OCI-LY3 (cell line): ENCODE data around the gene FAM53B.

ENCODE experiments used
- H2AFZ ChIP-seq: fragments of 200-600, 300-600 bp; shearing (Covaris generic); 2 replicates; pipeline ENCODE4 v1.6.0; 2014; ENCODE audit warnings: antibody characterized with exemption, low read depth, low read length
- H3K27ac ChIP-seq: fragments of 200-600, 300-600 bp; sonication (generic); 2 replicates; pipeline ENCODE4 v1.5.1; 2014; ENCODE audit warnings: mild to moderate bottlenecking, low read length, moderate library complexity, mixed read lengths
- H3K27me3 ChIP-seq: fragments of 200-600, 300-600 bp; sonication (generic); 2 replicates; pipeline ENCODE4 v1.6.1; 2014; ENCODE audit warnings: low read depth, low read length, mixed read lengths
- H3K36me3 ChIP-seq: fragments of 200-600, 300-600 bp; sonication (generic); replicated peaks from 2 replicates; pipeline ENCODE3; 2014; ENCODE audit warnings: low read depth, low read length, mixed read lengths
- H3K4me1 ChIP-seq: fragments of 300-600, 200-600 bp; sonication (generic); 2 replicates; pipeline ENCODE4 v1.6.1; 2014; ENCODE audit warnings: low read length, mixed read lengths
- H3K4me2 ChIP-seq: fragments of 200-600, 300-600 bp; sonication (generic); 2 replicates; pipeline ENCODE4 v1.6.1; 2014; ENCODE audit warnings: low read length, mixed read lengths
- H3K4me3 ChIP-seq: fragments of 300-600, 200-600 bp; sonication (generic); 2 replicates; pipeline ENCODE4 v1.5.1; 2014; ENCODE audit warnings: antibody characterized with exemption, mild to moderate bottlenecking, low read length, moderate library complexity
- H3K79me2 ChIP-seq: fragments of 300-600, 200-600 bp; shearing (Covaris generic); 2 replicates; pipeline ENCODE4 v1.6.1; 2014; ENCODE audit warnings: mild to moderate bottlenecking, low read length, mixed read lengths
- H3K9ac ChIP-seq: fragments of 300-600, 200-600 bp; shearing (Covaris generic); 2 replicates; pipeline ENCODE4 v1.6.0; 2014; ENCODE audit warnings: mild to moderate bottlenecking, low read length, moderate library complexity
- H3K9me3 ChIP-seq: fragments of 200-600, 300-600 bp; shearing (Covaris generic); 2 replicates; pipeline ENCODE4 v1.6.1; 2014; ENCODE audit warnings: low read length, mixed read lengths; ENCODE audit not compliant: insufficient read depth
- H4K20me1 ChIP-seq: fragments of 200-600, 300-600 bp; sonication (generic); 2 replicates; pipeline ENCODE4 v1.6.1; 2016; ENCODE audit warnings: low read length, mixed read lengths; ENCODE audit not compliant: insufficient read depth
- EZH2phosphoT487 ChIP-seq: fragments of 200-600 bp; shearing (Covaris generic); IDR thresholded peaks from 2 replicates; pipeline ENCODE4 v1.6.1; 2018; ENCODE audit warnings: antibody characterized with exemption, mixed run types, low read depth
- TF ChIP-seq, protein P1 (sequence below): fragments of 200-600, 300-600 bp; sonication (generic); IDR thresholded peaks from 2 replicates; pipeline ENCODE4 v1.5.1; 2014; ENCODE audit warnings: antibody characterized with exemption, low read length, low read depth

Gene FAM53B

DNA sequence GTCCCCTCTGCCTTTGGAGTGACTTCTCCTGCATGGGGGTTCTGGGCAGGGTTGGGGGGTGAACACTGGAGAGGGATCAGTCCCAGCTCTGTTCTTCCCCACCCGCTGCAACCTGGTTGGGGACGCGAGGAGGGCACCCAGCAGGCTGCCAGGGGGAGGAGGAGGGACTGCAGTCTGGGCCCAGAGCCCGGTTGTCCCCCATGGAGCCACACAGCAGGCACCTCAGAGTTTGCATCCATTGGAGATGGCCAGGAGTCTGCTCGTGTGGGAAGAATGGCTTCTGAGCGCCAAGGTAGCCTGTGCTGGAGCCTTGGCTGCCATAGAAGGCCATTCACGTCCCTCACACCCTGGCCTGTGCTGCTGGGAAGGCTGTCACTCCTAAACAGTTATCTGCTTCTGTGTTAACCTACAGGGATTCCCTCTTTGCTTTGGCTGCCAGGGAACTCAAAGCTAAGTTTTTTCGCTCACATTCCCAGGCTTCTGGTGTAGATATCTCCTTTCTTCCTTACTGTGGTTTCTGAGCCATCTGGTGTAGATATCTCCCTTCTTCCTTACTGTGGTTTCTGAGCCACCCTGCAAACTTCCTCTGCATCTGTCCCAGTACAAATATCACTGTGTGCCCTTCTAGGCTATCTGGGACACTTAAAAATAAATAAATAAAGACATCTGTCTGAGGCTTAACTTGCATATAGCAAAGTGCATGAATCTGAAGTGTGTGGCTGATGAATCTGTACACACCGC is 148.9 kb downstream of the FAM53B start:
- Histone ChIP-seq H4K20me1 (no peaks in the 10 kb centered on the region), H3K4me3 (no peak overlapping the region), H3K9ac (no peak overlapping the region), H3K79me2 (no peaks in the 10 kb centered on the region), H3K4me2 (no peak overlapping the region), H3K27ac (no peak overlapping the region), H3K36me3 (no peaks in the 10 kb centered on the region), H3K27me3 (no peaks in the 10 kb centered on the region), H2AFZ (no peak overlapping the region), H3K9me3 (no peaks in the 10 kb centered on the region), H3K4me1 (peaks cover 6% of the 10 kb centered on the region; the same call in 1 of the 2 replicates)
- TF ChIP-seq EZH2phosphoT487: no peak
- TF ChIP-seq, protein P1, sequence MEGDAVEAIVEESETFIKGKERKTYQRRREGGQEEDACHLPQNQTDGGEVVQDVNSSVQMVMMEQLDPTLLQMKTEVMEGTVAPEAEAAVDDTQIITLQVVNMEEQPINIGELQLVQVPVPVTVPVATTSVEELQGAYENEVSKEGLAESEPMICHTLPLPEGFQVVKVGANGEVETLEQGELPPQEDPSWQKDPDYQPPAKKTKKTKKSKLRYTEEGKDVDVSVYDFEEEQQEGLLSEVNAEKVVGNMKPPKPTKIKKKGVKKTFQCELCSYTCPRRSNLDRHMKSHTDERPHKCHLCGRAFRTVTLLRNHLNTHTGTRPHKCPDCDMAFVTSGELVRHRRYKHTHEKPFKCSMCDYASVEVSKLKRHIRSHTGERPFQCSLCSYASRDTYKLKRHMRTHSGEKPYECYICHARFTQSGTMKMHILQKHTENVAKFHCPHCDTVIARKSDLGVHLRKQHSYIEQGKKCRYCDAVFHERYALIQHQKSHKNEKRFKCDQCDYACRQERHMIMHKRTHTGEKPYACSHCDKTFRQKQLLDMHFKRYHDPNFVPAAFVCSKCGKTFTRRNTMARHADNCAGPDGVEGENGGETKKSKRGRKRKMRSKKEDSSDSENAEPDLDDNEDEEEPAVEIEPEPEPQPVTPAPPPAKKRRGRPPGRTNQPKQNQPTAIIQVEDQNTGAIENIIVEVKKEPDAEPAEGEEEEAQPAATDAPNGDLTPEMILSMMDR: no peak

DNA sequence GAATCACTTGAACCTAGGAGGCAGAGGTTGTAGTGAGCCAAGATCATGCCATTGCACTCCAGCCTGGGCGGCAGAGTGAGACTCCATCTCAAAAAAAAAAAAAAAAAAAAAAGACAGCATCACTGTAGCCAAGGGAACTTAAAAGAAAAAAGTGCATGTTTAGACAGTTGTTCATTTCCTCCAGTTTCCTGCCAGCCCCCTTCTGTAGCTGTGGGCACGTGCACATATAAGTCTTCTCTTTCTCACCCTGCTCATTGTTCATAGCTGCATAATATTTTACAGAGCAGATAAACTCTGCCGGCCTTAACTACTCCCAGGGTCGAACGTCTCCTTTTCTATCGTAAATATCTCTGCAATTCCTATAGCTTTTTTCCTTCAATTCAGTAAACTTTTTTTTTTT is 149.9 kb downstream of the FAM53B start:
- no peak for TF ChIP-seq EZH2phosphoT487
- TF ChIP-seq, protein P1: no peak
- Histone ChIP-seq H2AFZ (no peak overlapping the region), H3K27ac (no peak overlapping the region), H3K9me3 (no peaks in the 10 kb centered on the region), H4K20me1 (no peaks in the 10 kb centered on the region), H3K36me3 (no peaks in the 10 kb centered on the region), H3K4me1 (peaks cover 6% of the 10 kb centered on the region; the same call in 1 of the 2 replicates), H3K79me2 (no peaks in the 10 kb centered on the region), H3K9ac (no peak overlapping the region), H3K4me2 (no peak overlapping the region), H3K27me3 (no peaks in the 10 kb centered on the region), H3K4me3 (no peak overlapping the region)

DNA sequence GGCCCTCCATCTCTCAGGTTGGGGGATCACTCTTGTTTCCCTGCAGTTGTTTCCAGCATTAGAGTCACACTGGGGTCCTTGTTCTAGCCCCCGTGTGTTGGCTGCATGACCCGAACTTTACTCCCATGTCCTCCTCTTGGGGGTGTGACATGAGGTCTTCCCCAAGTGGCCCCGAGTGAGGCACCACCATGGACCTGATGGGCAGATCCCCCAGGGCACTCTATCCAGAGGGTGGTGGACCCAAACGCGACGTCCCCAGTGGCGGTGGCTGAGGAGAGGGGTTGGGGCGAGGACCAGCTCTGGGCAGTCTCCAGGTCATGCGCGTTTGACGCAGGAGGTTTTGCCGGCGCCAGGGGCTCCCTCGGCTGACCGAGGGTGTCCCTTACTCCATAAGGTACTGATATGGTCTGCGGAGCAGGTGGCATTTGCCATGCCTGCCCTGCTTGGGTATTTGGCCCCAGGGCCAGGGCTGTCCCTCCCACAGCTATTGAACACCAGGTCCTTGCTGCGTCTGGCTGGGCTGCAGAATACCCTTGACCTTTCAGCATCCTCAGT is 150.7 kb downstream of the FAM53B start:
- Histone ChIP-seq H3K9me3 (no peaks in the 10 kb centered on the region), H3K4me2 (no peak overlapping the region), H3K4me1 (peaks cover 6% of the 10 kb centered on the region; the same call in 1 of the 2 replicates), H3K36me3 (no peaks in the 10 kb centered on the region), H2AFZ (no peak overlapping the region), H4K20me1 (no peaks in the 10 kb centered on the region), H3K9ac (no peak overlapping the region), H3K4me3 (no peak overlapping the region), H3K27me3 (0 out of 2 replicates have a peak, but pooled peaks cover 3% of the 10 kb centered on the region), H3K27ac (no peak overlapping the region), H3K79me2 (no peaks in the 10 kb centered on the region)
- TF ChIP-seq, protein P1: no peak
- no peak for TF ChIP-seq EZH2phosphoT487

GRCh38 chr10:124592736-124593430 is 151.3 kb downstream of the FAM53B start:
- Histone ChIP-seq H3K36me3 (no peaks in the 10 kb centered on the region), H2AFZ (no peak overlapping the region), H3K79me2 (no peaks in the 10 kb centered on the region), H4K20me1 (no peaks in the 10 kb centered on the region), H3K4me1 (peaks cover 8% of the 10 kb centered on the region), H3K9ac (no peak overlapping the region), H3K4me2 (no peak overlapping the region), H3K27me3 (0 out of 2 replicates have a peak, but pooled peaks cover 3% of the 10 kb centered on the region), H3K4me3 (no peak overlapping the region), H3K9me3 (no peaks in the 10 kb centered on the region), H3K27ac (no peak overlapping the region)
- no peak for TF ChIP-seq EZH2phosphoT487
- TF ChIP-seq, protein P1: no peak
